GM19023 (cell line): ENCODE measurements around the gene POLR1D.

Source experiments
- ATAC-seq: cut with Tn5 transposase; IDR thresholded peaks from one replicate; pipeline ENCODE4 v1.9.1; 2021; ENCODE audit warnings: mild to moderate bottlenecking, moderate library complexity; ENCODE audit not compliant: unreplicated experiment

POLR1D gene

GRCh38 chr13:27670861-27671260, 49.2 kb downstream of the POLR1D start:
- no peak for ATAC-seq

GRCh38 chr13:27672025-27672424, 50.3 kb downstream of the POLR1D start:
- no peak for ATAC-seq
